ENCODE results near the gene REM2. TPM values are rescaled to one million over a fixed set of nuclear protein-coding genes. Genes with fewer than 3 reads are reported as not detected.

The REM2 gene
- polyA plus RNA-seq, 1 donor = 0.24 TPM

- DNase-seq (ENCODE audit: low read depth) = no peak
Observed at GRCh38 chr14:22872833-22873520, 10.0 kb upstream of the REM2 start.

- no peak for DNase-seq (ENCODE audit: low read depth)
Observed at GRCh38 chr14:22875003-22875747, 7.8 kb upstream of the REM2 start.

GRCh38 chr14:22875748-22876319 lies 7.2 kb upstream of the REM2 start:
- DNase-seq (ENCODE audit: low read depth) = no peak

- no peak for DNase-seq (ENCODE audit: low read depth)
Observed at GRCh38 chr14:22877000-22877501, 6.0 kb upstream of the REM2 start.

- no peak for DNase-seq (ENCODE audit: low read depth)
Observed at GRCh38 chr14:22878271-22879246, 4.5 kb upstream of the REM2 start.

GRCh38 chr14:22882064-22882463 lies 958 bp upstream of the REM2 start:
- no peak for DNase-seq (ENCODE audit: low read depth)

- no peak for DNase-seq (ENCODE audit: low read depth)
Observed at GRCh38 chr14:22882529-22883172, 371 bp upstream of the REM2 start.

GRCh38 chr14:22884076-22884737 lies 1.2 kb downstream of the REM2 start:
- DNase-seq (ENCODE audit: low read depth) = no peak

GRCh38 chr14:22884738-22885523 lies 1.9 kb downstream of the REM2 start:
- no peak for DNase-seq (ENCODE audit: low read depth)

GRCh38 chr14:22885975-22886374 lies 3.0 kb downstream of the REM2 start:
- no peak for DNase-seq (ENCODE audit: low read depth)

GRCh38 chr14:22886500-22887259 lies 3.7 kb downstream of the REM2 start:
- DNase-seq (ENCODE audit: low read depth) = no peak

- DNase-seq (ENCODE audit: low read depth) = no peak
Observed at GRCh38 chr14:22887260-22887989, 4.4 kb downstream of the REM2 start.

GRCh38 chr14:22887990-22888378 lies 5.0 kb downstream of the REM2 start:
- DNase-seq (ENCODE audit: low read depth) = no peak

GRCh38 chr14:22888662-22889061 lies 5.6 kb downstream of the REM2 start:
- no peak for DNase-seq (ENCODE audit: low read depth)

- no peak for DNase-seq (ENCODE audit: low read depth)
Observed at GRCh38 chr14:22890416-22890815, 7.4 kb downstream of the REM2 start.

- DNase-seq (ENCODE audit: low read depth) = no peak
Observed at GRCh38 chr14:22892488-22892887, 9.5 kb downstream of the REM2 start.

GRCh38 chr14:22893706-22894105 lies 10.7 kb downstream of the REM2 start:
- no peak for DNase-seq (ENCODE audit: low read depth)

GRCh38 chr14:22895402-22895801 lies 12.4 kb downstream of the REM2 start:
- no peak for DNase-seq (ENCODE audit: low read depth)
